ENCODE measurements around the gene MAN2A2.

The MAN2A2 gene

GRCh38 chr15:90902840-90903732 is at the start of gene MAN2A2:
Gene MAN2A2 (plus strand): TSS chr15:90903302. CDS start chr15:90904208, 906 bp downstream.
- DNase-seq: peak; percentile 22

- DNase-seq: no peak
Observed at GRCh38 chr15:90855139-90855538, 48.0 kb upstream of the MAN2A2 start.

DNA sequence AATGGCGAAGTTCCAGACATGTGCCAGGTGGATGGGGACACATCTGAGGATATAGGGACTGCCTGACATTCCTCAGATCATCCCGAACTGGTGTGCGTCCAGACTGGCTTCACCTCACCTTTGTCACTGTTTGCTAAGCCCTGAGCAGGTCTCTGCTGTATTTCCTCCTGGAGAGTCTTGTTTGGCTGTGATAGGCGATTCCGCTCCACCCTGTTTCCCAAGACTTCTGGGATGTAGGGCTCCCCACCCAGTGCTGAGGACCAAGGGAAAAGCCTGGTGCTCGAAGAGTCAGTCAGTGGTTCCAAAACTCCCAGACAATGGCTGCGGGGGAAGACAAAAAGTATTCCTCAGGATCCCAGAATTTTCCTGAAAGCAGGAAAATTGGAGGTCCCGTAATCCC is 45.8 kb upstream of the MAN2A2 start:
- no peak for DNase-seq

GRCh38 chr15:90857883-90858443 is 45.1 kb upstream of the MAN2A2 start:
- no peak for DNase-seq

- no peak for DNase-seq
Observed at GRCh38 chr15:90859234-90860131, 43.6 kb upstream of the MAN2A2 start.

DNA sequence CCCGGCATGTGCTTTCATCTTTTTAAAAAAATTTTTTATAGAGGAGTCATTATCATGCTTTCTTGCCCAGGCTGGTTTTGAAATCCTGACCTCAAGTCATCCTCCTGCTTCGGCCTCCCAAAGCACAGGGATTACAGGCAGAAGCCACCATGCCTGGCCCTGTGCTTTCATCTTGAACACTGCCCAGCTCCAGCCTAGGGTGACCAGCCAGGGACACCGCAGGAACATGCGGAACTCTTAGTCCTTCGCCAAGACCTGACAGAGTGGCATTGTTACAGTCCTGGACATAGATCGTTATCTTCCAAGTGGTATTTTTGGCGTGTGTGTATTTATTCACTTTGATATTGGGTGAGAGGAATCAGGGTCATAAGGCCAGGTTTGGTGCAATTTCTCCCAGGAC is 42.7 kb upstream of the MAN2A2 start:
- DNase-seq: no peak

GRCh38 chr15:90860942-90861675 is 42.0 kb upstream of the MAN2A2 start:
- DNase-seq: no peak

DNA sequence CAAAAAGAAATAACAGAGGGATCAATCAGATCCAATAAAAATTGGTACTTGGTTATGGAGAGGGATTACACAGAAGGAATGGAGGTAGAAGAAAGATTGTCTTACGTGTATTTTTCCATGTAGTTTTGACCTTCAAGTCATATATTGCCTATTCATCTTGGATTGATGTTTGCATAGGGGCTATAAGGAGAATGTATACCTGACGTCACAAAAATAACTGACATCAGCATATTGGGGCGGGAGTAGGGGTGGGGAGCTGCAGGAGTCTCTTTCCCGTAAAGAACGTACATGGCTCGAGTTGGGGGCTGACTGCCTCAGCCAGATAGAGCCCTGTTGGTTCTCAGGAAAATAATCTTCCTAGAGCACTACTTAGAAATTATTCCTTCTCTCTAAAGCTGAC is 40.6 kb upstream of the MAN2A2 start:
- DNase-seq: no peak

- peak; percentile 87 for DNase-seq
Observed at GRCh38 chr15:90862964-90863778, 39.9 kb upstream of the MAN2A2 start.

DNA sequence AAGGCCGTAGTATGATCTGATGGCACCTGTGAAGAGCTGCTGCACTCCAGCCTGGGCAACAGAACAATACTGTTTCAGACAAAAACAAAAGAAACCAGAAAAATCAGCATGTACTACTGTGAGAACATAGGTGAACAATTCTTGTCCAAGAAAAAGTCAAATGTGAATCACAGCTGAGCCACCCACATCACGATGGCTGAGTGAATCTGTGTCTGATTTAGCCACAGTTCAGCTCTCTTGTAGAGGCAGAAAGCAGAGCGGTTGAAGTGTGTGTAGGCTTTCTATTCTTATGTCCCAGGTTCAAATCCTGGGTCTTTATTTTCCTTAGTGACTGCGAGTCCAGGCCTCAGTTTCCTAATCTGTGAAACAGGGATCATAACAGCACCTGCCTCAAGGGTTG is 39.1 kb upstream of the MAN2A2 start:
- DNase-seq: no peak

DNA sequence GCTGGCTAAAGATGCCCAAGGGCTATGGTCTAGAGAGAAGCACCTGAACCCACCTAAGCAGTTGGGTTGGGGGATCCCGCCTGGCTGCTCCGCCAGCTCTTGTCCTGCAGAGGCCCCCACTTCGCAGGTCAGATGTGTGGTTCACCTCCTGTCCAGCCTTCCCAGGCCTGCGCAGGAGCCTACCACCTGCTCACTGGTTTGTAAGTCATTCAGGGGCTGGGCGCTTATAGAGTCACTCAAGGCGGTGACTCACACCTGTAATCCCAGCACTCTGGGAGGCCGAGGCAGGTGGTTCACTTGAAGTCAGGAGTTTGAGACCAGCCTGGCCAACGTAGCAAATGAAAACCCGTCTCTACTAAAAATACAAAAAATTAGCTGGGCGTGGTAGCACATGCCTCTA is 38.6 kb upstream of the MAN2A2 start:
- no peak for DNase-seq

DNA sequence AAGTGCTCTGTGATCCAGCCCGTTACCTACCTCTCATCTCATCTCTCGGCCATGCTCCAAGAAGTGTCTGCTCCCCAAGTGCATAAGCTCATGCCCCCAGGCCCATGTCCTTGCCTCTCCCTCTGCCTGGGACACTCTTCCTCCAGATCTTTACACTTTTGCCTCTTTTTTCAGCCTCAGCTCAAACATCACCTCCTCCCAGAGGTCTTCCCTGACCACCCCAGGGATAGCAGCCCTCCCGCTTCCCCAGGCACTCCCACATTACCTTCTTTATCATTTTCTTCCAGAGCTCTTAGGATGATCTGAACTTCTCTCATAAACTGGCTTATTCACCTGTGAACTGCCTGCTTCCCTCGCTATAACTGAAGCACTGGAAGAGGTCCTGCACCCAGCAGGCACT is 37.4 kb upstream of the MAN2A2 start:
- DNase-seq: no peak

- DNase-seq: no peak
Observed at GRCh38 chr15:90866161-90866715, 36.9 kb upstream of the MAN2A2 start.

- DNase-seq: no peak
Observed at GRCh38 chr15:90866800-90867199, 36.3 kb upstream of the MAN2A2 start.

DNA sequence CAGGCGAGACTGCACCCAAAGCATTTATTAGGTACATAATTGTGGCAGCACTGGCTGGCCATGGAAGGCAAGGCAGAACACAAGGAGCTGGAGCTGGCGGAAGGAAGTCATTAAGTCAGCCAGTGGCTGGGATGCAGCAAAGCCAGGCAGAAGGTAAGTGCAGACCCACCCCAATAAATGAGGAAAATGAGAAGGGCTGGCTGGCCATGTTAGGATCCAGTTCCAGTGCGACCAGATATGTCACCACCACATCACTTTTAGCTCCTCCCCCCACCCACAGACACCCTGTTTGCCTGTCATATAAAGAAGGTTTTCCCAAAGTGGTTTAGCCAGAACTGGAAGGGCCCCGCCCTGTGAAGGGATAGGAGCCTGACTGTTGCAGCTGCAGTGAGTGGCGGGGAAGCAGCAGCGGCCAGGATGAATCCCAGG is 34.8 kb upstream of the MAN2A2 start, which contains the start of gene FURIN:
Gene FURIN, plus strand, starts transcription at position 328 of the 429 bp plus-strand sequence. CDS start 7,153 bp downstream, outside the sequence.
- no peak for DNase-seq

GRCh38 chr15:90869140-90869541 is 34.0 kb upstream of the MAN2A2 start:
- DNase-seq: no peak

DNA sequence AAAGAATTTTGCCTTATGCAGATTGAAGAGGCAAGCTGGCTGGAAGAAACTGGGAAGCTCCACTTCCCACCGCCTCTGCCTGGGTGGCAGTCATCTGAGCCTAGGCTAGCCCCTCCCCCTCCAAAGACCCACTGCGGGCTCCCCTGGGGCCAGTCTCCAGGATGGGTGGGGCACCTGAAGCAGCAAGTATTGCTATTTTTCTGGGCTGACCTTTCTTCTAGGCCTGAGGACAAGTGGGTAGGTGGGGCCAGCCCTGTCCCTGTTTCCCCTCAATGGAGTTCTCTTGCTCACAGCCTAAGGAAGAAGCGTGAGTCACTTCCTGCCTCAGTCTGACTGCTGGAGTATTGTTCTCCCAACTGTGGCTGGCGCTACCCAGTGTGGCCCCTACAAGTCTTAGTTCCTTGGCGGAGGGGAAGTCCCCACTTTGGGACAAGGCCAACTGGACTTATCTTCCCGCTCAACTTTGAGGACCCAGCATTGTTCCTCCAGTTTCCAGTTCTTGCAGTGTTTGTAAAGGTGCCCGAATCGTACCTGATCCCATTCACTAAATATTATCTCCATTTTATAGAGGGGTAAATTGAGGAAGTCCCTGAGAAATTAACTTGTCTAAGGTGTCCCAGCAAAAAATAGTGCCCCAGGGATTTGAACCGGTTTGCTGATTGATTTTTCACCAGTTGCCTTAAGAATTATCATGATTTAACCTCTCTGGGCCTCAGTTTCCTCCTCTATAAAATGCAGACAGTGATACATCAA is 33.3 kb upstream of the MAN2A2 start:
- peak; percentile 79 for DNase-seq

DNA sequence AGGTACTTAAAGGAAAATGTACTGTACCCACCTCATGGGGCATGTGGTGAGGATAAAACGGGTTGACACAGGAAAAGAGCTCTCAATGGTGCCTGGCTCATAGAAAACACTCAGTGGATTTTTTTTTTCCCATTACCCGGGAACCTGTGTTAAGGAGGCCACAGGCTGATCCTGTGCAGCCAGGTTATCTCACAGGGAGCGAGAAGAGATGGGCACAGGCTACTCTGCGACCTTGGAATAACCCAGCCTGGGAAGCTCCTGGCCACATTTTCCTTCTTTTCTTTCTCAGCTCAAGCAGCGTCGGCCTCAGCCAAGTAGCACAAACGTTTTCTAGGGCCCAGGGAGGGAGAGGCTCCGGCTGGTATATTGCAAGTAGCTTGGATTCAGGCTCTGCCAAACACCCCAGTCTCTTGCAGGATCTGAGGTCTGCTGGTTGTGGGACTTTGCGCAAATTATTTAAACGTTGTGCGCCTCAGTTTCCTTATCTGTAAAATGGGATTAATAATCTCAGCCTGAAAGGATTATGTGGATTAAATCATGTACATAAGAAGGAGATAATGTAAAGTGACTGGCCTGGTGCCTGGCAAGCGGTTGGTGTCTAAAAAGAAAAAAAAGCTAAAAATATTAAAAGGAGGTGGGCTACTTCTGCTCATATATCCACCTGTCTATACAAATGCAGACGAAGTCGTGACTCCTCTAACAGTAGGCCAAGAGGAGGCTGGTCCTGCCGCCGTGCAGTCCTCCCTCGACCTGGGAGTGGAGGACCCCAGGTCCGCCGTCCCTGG is 32.6 kb upstream of the MAN2A2 start:
- no peak for DNase-seq

GRCh38 chr15:90871139-90871715 is 31.9 kb upstream of the MAN2A2 start:
- no peak for DNase-seq

All from NCI-H226 (cell line).